Activated CD4-positive, alpha-beta T cell treated with anti-CD3 and anti-CD28 coated beads, Interleukin-2, amount 50 U/mL, for 48 hours (primary cell): ENCODE data around the gene TOR4A.

Experiments used
- DNase-seq, 2 experiments: peaks; one replicate each; pipeline ENCODE4 v3.0.0-alpha.2; 2020

TOR4A gene

GRCh38 chr9:137309368-137310188 lies 32.1 kb downstream of the TOR4A start:
- no peak for DNase-seq

- DNase-seq = no peak
These were observed 32.9 kb downstream of the TOR4A start for GRCh38 chr9:137310189-137311052.

- no peak for DNase-seq
These were observed 33.9 kb downstream of the TOR4A start for GRCh38 chr9:137311171-137311985.

- DNase-seq = no peak
These were observed 34.7 kb downstream of the TOR4A start for GRCh38 chr9:137311986-137312851.

GRCh38 chr9:137312852-137313325 lies 35.4 kb downstream of the TOR4A start:
- no peak for DNase-seq

- DNase-seq = no peak
These were observed 35.9 kb downstream of the TOR4A start for GRCh38 chr9:137313326-137313936.

GRCh38 chr9:137313956-137314560 lies 36.5 kb downstream of the TOR4A start:
- no peak for DNase-seq

- no peak for DNase-seq
These were observed 37.3 kb downstream of the TOR4A start for GRCh38 chr9:137314561-137315560.

- no peak for DNase-seq
These were observed 38.1 kb downstream of the TOR4A start for GRCh38 chr9:137315581-137316011.

- no peak for DNase-seq
These were observed 38.8 kb downstream of the TOR4A start for GRCh38 chr9:137316012-137316981.

GRCh38 chr9:137317021-137317717 lies 39.6 kb downstream of the TOR4A start:
- DNase-seq = no peak

- no peak for DNase-seq
These were observed 40.4 kb downstream of the TOR4A start for GRCh38 chr9:137317718-137318511.

GRCh38 chr9:137318602-137319001 lies 41.1 kb downstream of the TOR4A start:
- DNase-seq = no peak

- DNase-seq = no peak
These were observed 41.6 kb downstream of the TOR4A start for GRCh38 chr9:137319011-137319738.

- no peak for DNase-seq
These were observed 42.4 kb downstream of the TOR4A start for GRCh38 chr9:137319739-137320551.
